ENCODE results near the gene ARHGEF33. TPM values are rescaled to one million over a fixed set of nuclear protein-coding genes. Genes with fewer than 3 reads are reported as not detected.
"Not testable (repeated sequence)": the region's sequence is repeated elsewhere in the genome, so short reads cannot be mapped to it uniquely, and the experiment has no call there.

ARHGEF33 gene
- total RNA-seq, 2 experiments from 2014 or later = 0.38 TPM; not detected in 1

DNA sequence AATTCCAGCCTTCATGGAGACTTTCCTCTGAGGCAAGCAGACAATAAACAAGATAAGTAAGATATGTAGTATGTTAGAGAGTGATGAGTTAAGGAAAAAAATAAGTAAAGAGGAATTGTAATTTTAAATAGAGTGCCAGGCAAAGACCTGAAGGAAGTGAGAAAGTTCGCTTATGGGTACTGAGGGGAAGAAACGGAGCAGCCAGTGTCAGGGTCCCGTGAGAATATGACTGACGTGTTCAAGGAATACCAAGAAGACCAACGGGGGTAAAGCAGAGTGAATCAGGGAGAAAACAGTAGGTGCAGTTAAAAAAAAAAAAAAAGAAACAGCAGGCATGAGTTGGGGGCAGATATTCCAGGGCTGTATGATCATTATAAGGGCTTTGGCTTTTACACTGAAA, 45.1 kb downstream of the ARHGEF33 start:
- H3K36me3 ChIP-seq (ENCODE audit: insufficient read depth, low read length) = no peaks in the 10 kb centered on the region
- ChIA-PET CTCF (ENCODE audit: unreplicated experiment) (no interaction called here), POLR2A (interaction anchor here (0.6 kb wide), 1 partner anchor 13 kb away, joined by 5 read pairs; no protein-coding TSS in a partner anchor)
- no peak overlapping the region for H2AFZ ChIP-seq (ENCODE audit: low read length)
- H3K79me2 ChIP-seq (ENCODE audit: insufficient read depth, low read depth, low read length) = no peaks in the 10 kb centered on the region
- DNase-seq (ENCODE audit: low spot score) = no peak
- H3K27ac ChIP-seq (ENCODE audit: low read depth, low read length, poor library complexity, severe bottlenecking) = no peak overlapping the region
- TF ChIP-seq, protein P1, sequence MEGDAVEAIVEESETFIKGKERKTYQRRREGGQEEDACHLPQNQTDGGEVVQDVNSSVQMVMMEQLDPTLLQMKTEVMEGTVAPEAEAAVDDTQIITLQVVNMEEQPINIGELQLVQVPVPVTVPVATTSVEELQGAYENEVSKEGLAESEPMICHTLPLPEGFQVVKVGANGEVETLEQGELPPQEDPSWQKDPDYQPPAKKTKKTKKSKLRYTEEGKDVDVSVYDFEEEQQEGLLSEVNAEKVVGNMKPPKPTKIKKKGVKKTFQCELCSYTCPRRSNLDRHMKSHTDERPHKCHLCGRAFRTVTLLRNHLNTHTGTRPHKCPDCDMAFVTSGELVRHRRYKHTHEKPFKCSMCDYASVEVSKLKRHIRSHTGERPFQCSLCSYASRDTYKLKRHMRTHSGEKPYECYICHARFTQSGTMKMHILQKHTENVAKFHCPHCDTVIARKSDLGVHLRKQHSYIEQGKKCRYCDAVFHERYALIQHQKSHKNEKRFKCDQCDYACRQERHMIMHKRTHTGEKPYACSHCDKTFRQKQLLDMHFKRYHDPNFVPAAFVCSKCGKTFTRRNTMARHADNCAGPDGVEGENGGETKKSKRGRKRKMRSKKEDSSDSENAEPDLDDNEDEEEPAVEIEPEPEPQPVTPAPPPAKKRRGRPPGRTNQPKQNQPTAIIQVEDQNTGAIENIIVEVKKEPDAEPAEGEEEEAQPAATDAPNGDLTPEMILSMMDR (conservative IDR thresholded peaks at IDR 0.05; ENCODE audit: low read length) = no peak
- TF ChIP-seq EZH2phosphoT487 (IDR thresholded peaks at IDR 0.05; ENCODE audit: borderline replicate concordance, low read depth, low read length) = no peak
- intact Hi-C loops (cut with micrococcal nuclease; ENCODE audit: unreplicated experiment) = no loop called here
- H3K9me3 ChIP-seq (ENCODE audit: low read length) = no peaks in the 10 kb centered on the region
- no peak overlapping the region for H3K4me2 ChIP-seq (ENCODE audit: low read length)
- H4K20me1 ChIP-seq (ENCODE audit: insufficient read depth, low read length) = no peaks in the 10 kb centered on the region
- no TSS peak for BruUV-seq (replicated peaks)
- H3K4me1 ChIP-seq (ENCODE audit: insufficient read depth, low read length, poor library complexity, severe bottlenecking) = no peaks in the 10 kb centered on the region
- H3K4me3 ChIP-seq (ENCODE audit: low read depth, low read length, poor library complexity, severe bottlenecking) = no peak overlapping the region
- H3K9me2 ChIP-seq (ENCODE audit: insufficient read depth, low read length) = no peaks in the 10 kb centered on the region

DNA sequence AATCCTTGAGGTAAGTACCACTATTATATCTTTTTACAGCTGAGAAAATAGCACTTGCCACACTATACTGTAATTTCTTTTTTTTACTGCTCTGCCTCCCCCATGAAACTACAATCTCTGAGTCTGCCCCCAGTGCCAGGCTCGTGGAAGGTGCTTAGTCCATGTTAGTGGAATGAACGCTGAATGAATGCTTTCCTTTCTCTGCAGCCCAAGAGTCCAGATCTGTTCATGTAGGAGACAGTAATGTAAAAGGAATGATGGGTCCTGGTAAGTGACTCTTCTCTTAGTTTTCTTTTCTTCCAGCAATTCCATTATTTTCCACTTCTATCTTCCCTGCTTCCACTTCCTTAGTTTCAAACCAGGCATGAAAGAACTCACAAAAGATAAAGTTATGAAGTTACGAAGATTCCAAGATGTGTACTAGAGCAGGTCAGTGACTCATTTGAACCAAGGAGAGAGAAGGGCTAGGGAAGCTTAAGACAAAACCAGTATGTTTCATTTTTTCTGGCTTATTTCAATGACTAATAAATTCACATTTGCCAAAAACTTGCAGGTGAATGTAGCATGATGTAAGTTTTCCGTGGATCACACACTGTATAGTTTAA, 46.0 kb downstream of the ARHGEF33 start:
- CTCF ChIA-PET (ENCODE audit: unreplicated experiment) = no interaction called here
- H3K4me3 ChIP-seq (ENCODE audit: low read depth, low read length, poor library complexity, severe bottlenecking) = no peak overlapping the region
- BruUV-seq (replicated peaks) = no TSS peak
- TF ChIP-seq, protein P1 (conservative IDR thresholded peaks at IDR 0.05; ENCODE audit: low read length) = no peak
- no peak for TF ChIP-seq EZH2phosphoT487 (IDR thresholded peaks at IDR 0.05; ENCODE audit: borderline replicate concordance, low read depth, low read length)
- H2AFZ ChIP-seq (ENCODE audit: low read length) = no peak overlapping the region
- no peaks in the 10 kb centered on the region for H4K20me1 ChIP-seq (ENCODE audit: insufficient read depth, low read length)
- intact Hi-C loops (cut with micrococcal nuclease; ENCODE audit: unreplicated experiment) = no loop called here
- no peaks in the 10 kb centered on the region for H3K9me2 ChIP-seq (ENCODE audit: insufficient read depth, low read length)
- H3K9me3 ChIP-seq (ENCODE audit: low read length) = no peaks in the 10 kb centered on the region
- no peak overlapping the region for H3K4me2 ChIP-seq (ENCODE audit: low read length)
- POLR2A ChIA-PET = interaction anchor here (0.6 to 1.2 kb wide), 4 partner anchors 11 to 724 kb away, joined by 3 read pairs; no protein-coding TSS in a partner anchor
- H3K27ac ChIP-seq (ENCODE audit: low read depth, low read length, poor library complexity, severe bottlenecking) = no peak overlapping the region
- H3K4me1 ChIP-seq (ENCODE audit: insufficient read depth, low read length, poor library complexity, severe bottlenecking) = no peaks in the 10 kb centered on the region
- no peak for DNase-seq (ENCODE audit: low spot score)
- H3K36me3 ChIP-seq (ENCODE audit: insufficient read depth, low read length) = no peaks in the 10 kb centered on the region
- no peaks in the 10 kb centered on the region for H3K79me2 ChIP-seq (ENCODE audit: insufficient read depth, low read depth, low read length)

DNA sequence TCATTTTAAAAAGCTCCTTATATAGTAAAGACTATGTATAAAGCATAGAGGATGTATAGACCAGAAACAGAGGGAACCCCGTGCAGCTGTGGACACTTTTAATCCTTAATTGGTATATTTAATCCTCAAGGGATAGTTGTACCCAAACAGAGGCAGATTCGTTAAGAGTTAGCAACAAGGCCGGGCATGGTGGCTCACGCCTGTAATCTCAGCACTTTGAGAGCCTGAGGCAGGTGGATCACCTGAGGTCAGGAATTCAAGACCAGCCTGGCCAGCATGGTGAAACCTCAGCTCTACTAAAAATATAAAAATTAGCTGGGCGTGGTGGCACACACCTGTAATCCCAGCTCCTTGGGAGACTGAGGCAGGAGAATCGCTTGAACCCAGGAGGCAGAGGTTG, 46.8 kb downstream of the ARHGEF33 start:
- H3K4me3 ChIP-seq (ENCODE audit: low read depth, low read length, poor library complexity, severe bottlenecking); CTCF ChIA-PET (ENCODE audit: unreplicated experiment); DNase-seq (ENCODE audit: low spot score); H3K9me2 ChIP-seq (ENCODE audit: insufficient read depth, low read length); BruUV-seq (replicated peaks); intact Hi-C loops (cut with micrococcal nuclease; ENCODE audit: unreplicated experiment); H3K79me2 ChIP-seq (ENCODE audit: insufficient read depth, low read depth, low read length); H3K4me2 ChIP-seq (ENCODE audit: low read length); H3K27ac ChIP-seq (ENCODE audit: low read depth, low read length, poor library complexity, severe bottlenecking); H3K9me3 ChIP-seq (ENCODE audit: low read length); H3K4me1 ChIP-seq (ENCODE audit: insufficient read depth, low read length, poor library complexity, severe bottlenecking); H4K20me1 ChIP-seq (ENCODE audit: insufficient read depth, low read length); H2AFZ ChIP-seq (ENCODE audit: low read length); H3K36me3 ChIP-seq (ENCODE audit: insufficient read depth, low read length): not testable (repeated sequence)
- POLR2A ChIA-PET = interaction anchor here (0.6 to 1.2 kb wide), 6 partner anchors 10 to 725 kb away, joined by 3 read pairs; no protein-coding TSS in a partner anchor
